Vagina (tissue), 2 donors: Measurements from ENCODE around the gene ZMYM1.

Source experiments
- CTCF ChIP-seq, 3 experiments: fragments of 450-650 bp in 2 of 3; fragments of 200-600 bp in 1 of 3; sonication (generic) in 1 of 3; IDR thresholded peaks; one replicate each; pipeline ENCODE4 v1.5.1; 2017 to 2019; ENCODE audit warnings: antibody characterized with exemption in 3 of 3, mild to moderate bottlenecking in 2 of 3, moderate library complexity in 2 of 3
- POLR2A ChIP-seq, 2 donors: fragments of 450-650 bp; IDR thresholded peaks; one replicate each; pipeline ENCODE4 v1.6.1; 2017; ENCODE audit warnings: antibody characterized with exemption in 2 of 2, mild to moderate bottlenecking in 2 of 2, moderate library complexity in 2 of 2

- TF ChIP-seq CTCF (IDR thresholded peaks at IDR 0.05) (no peak), POLR2A (IDR thresholded peaks at IDR 0.05) (no peak)
Observed at GRCh38 chr1:35029761-35030160, 49.4 kb upstream of the ZMYM1 start.
